ENCODE data around the gene CDK9.

The CDK9 gene

GRCh38 chr9:127761491-127761956 is 24.3 kb upstream of the CDK9 start:
- DNase-seq (ENCODE audit: low read depth) = no peak

- no peak for DNase-seq (ENCODE audit: low read depth)
These were observed 23.6 kb upstream of the CDK9 start for GRCh38 chr9:127762111-127762676.

GRCh38 chr9:127763918-127764384 is 21.9 kb upstream of the CDK9 start:
- no peak for DNase-seq (ENCODE audit: low read depth)

- no peak for DNase-seq (ENCODE audit: low read depth)
These were observed 20.4 kb upstream of the CDK9 start for GRCh38 chr9:127765418-127765817.

- DNase-seq (ENCODE audit: low read depth) = no peak
These were observed 18.4 kb upstream of the CDK9 start for GRCh38 chr9:127767410-127767809.

GRCh38 chr9:127767909-127768331 is 17.9 kb upstream of the CDK9 start:
- no peak for DNase-seq (ENCODE audit: low read depth)

- no peak for DNase-seq (ENCODE audit: low read depth)
These were observed 17.1 kb upstream of the CDK9 start for GRCh38 chr9:127768698-127769097.

- DNase-seq (ENCODE audit: low read depth) = no peak
These were observed 16.7 kb upstream of the CDK9 start for GRCh38 chr9:127769101-127769500.

- DNase-seq (ENCODE audit: low read depth) = no peak
These were observed 15.8 kb upstream of the CDK9 start for GRCh38 chr9:127769929-127770582.

- no peak for DNase-seq (ENCODE audit: low read depth)
These were observed 15.3 kb upstream of the CDK9 start for GRCh38 chr9:127770583-127770904.

- peak; percentile 95 for DNase-seq (ENCODE audit: low read depth)
These were observed 14.8 kb upstream of the CDK9 start for GRCh38 chr9:127770905-127771569.

GRCh38 chr9:127771570-127772189 is 14.2 kb upstream of the CDK9 start:
- DNase-seq (ENCODE audit: low read depth) = no peak

GRCh38 chr9:127772603-127773002 is 13.2 kb upstream of the CDK9 start:
- DNase-seq (ENCODE audit: low read depth) = no peak

- no peak for DNase-seq (ENCODE audit: low read depth)
These were observed 12.6 kb upstream of the CDK9 start for GRCh38 chr9:127773272-127773671.

GRCh38 chr9:127773981-127774380 is 11.9 kb upstream of the CDK9 start:
- DNase-seq (ENCODE audit: low read depth) = no peak

- DNase-seq (ENCODE audit: low read depth) = peak; percentile 63
These were observed 9.5 kb upstream of the CDK9 start for GRCh38 chr9:127776195-127776923.

GRCh38 chr9:127776924-127777289 is 8.9 kb upstream of the CDK9 start:
- no peak for DNase-seq (ENCODE audit: low read depth)

- DNase-seq (ENCODE audit: low read depth) = no peak
These were observed 8.4 kb upstream of the CDK9 start for GRCh38 chr9:127777368-127777980.

- DNase-seq (ENCODE audit: low read depth) = no peak
These were observed 7.3 kb upstream of the CDK9 start, which contains the start of gene SH2D3C for GRCh38 chr9:127778280-127779135. TSS of gene SH2D3C (minus strand) at chr9:127778666. CDS start at chr9:127778627, 39 bp downstream.

- DNase-seq (ENCODE audit: low read depth) = peak; percentile 56
These were observed 6.5 kb upstream of the CDK9 start for GRCh38 chr9:127779136-127779981.

Measured in activated T-helper 9 cell treated with anti-CD3 and anti-CD28 coated beads, Interleukin-2, amount 50 U/mL, for 16 hours (primary cell).